ENCODE measurements around the gene KRTAP10-6.

The KRTAP10-6 gene

GRCh38 chr21:44542716-44543115, 49.6 kb downstream of the KRTAP10-6 start:
- TF ChIP-seq, protein P1, sequence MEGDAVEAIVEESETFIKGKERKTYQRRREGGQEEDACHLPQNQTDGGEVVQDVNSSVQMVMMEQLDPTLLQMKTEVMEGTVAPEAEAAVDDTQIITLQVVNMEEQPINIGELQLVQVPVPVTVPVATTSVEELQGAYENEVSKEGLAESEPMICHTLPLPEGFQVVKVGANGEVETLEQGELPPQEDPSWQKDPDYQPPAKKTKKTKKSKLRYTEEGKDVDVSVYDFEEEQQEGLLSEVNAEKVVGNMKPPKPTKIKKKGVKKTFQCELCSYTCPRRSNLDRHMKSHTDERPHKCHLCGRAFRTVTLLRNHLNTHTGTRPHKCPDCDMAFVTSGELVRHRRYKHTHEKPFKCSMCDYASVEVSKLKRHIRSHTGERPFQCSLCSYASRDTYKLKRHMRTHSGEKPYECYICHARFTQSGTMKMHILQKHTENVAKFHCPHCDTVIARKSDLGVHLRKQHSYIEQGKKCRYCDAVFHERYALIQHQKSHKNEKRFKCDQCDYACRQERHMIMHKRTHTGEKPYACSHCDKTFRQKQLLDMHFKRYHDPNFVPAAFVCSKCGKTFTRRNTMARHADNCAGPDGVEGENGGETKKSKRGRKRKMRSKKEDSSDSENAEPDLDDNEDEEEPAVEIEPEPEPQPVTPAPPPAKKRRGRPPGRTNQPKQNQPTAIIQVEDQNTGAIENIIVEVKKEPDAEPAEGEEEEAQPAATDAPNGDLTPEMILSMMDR (IDR thresholded peaks at IDR 0.05) = no peak
- no peaks in the 10 kb centered on the region for H3K36me3 ChIP-seq
- peak overlapping the region in 1 of 2 experiments; percentile 13 for H3K4me3 ChIP-seq (ENCODE audit: low read depth in 1 of 2, low read length in 1 of 2)
- no peaks in the 10 kb centered on the region for H3K27me3 ChIP-seq
- no peaks in the 10 kb centered on the region for H3K9me3 ChIP-seq
- peak overlapping the region; percentile 88 for H3K27ac ChIP-seq
- peaks cover 58 to 69% of the 10 kb centered on the region in 2 experiments for H3K4me1 ChIP-seq (ENCODE audit: control insufficient read depth in 1 of 2, insufficient read depth in 1 of 2, low read depth in 1 of 2, low read length in 1 of 2)

Measured in neutrophil (primary cell).